IMR-90 (cell line): ENCODE measurements around the gene PPP1R27. TPM values are rescaled to one million over a fixed set of nuclear protein-coding genes. Genes with fewer than 3 reads are reported as not detected.

ENCODE experiments used
- ATAC-seq: fragments of 200-7000 bp; cut with Tn5 transposase; 2 replicates; pipeline ENCODE4 v1.9.1; 2020; ENCODE audit warnings: low read depth, mild to moderate bottlenecking, moderate library complexity
- BruUV-seq: library from RNA; stranded (reverse); fragments of 400-500 nt; replicated peaks from 2 replicates; lab custom pipeline; 2021; lab: Mats Ljungman, UMichigan
- CTCF ChIA-PET: fragments of 300-600 bp; formaldehyde crosslinking; extraction: SDS; loops from one replicate; lab custom pipeline; 2021; ENCODE audit warnings: antibody characterized with exemption; lab: Yijun Ruan, JAX
- POLR2A ChIA-PET: fragments of 300-600 bp; sonication (Branson Sonifier 250); formaldehyde crosslinking; loops from one replicate; lab custom pipeline; 2022; ENCODE audit warnings: antibody characterized with exemption; ENCODE audit not compliant: unreplicated experiment; lab: Charles Lee
- DNase-seq: peaks from one replicate; pipeline ENCODE4 v3.0.0; 2013
- H2AFZ ChIP-seq: replicated peaks from 2 replicates; pipeline ENCODE3; 2013; ENCODE audit warnings: low read length, mild to moderate bottlenecking; ENCODE audit not compliant: poor library complexity
- H2AK5ac ChIP-seq: 2 replicates; pipeline ENCODE4 v1.6.1; 2013; ENCODE audit warnings: low read depth, low read length, inconsistent platforms
- H2AK9ac ChIP-seq: replicated peaks from 2 replicates; pipeline ENCODE3; 2013; ENCODE audit warnings: mild to moderate bottlenecking, low read depth, low read length, moderate library complexity; ENCODE audit not compliant: poor library complexity
- H2BK120ac ChIP-seq: 2 replicates; pipeline ENCODE4 v1.6.1; 2013; ENCODE audit warnings: low read depth, low read length, inconsistent platforms
- H2BK15ac ChIP-seq: 3 replicates; pipeline ENCODE4 v1.6.1; 2013; ENCODE audit warnings: low read depth, low read length, inconsistent platforms
- H2BK20ac ChIP-seq: 2 replicates; pipeline ENCODE4 v1.6.1; 2013; ENCODE audit warnings: low read depth, mild to moderate bottlenecking, inconsistent platforms, low read length, moderate library complexity
- H2BK5ac ChIP-seq: 2 replicates; pipeline ENCODE4 v1.6.1; 2013; ENCODE audit warnings: mild to moderate bottlenecking, low read depth, low read length, inconsistent platforms; ENCODE audit not compliant: poor library complexity, severe bottlenecking
- H3K14ac ChIP-seq: replicated peaks from 2 replicates; pipeline ENCODE4 v1.6.1; 2013; ENCODE audit warnings: low read depth, low read length, inconsistent platforms
- H3K18ac ChIP-seq: 2 replicates; pipeline ENCODE4 v1.6.1; 2013; ENCODE audit warnings: low read depth, low read length, control low read depth
- H3K23ac ChIP-seq: 2 replicates; pipeline ENCODE4 v1.6.1; 2013; ENCODE audit warnings: low read depth, low read length, inconsistent platforms
- H3K27ac ChIP-seq: 2 replicates; pipeline ENCODE4 v1.5.1; 2013; ENCODE audit warnings: mild to moderate bottlenecking, control low read depth, low read length; ENCODE audit not compliant: insufficient read depth
- H3K27me3 ChIP-seq: 2 replicates; pipeline ENCODE4 v1.6.1; 2013; ENCODE audit warnings: low read length; ENCODE audit not compliant: control insufficient read depth, insufficient read depth
- H3K36me3 ChIP-seq: 2 replicates; pipeline ENCODE4 v1.6.1; 2013; ENCODE audit warnings: low read length, mixed read lengths; ENCODE audit not compliant: control insufficient read depth, insufficient read depth
- H3K4ac ChIP-seq: 2 replicates; pipeline ENCODE4 v1.6.1; 2013; ENCODE audit warnings: low read depth, low read length, inconsistent platforms
- H3K4me1 ChIP-seq: 2 replicates; pipeline ENCODE4 v1.6.1; 2013; ENCODE audit warnings: low read length, mixed read lengths; ENCODE audit not compliant: control insufficient read depth, insufficient read depth
- H3K4me2 ChIP-seq: 2 replicates; pipeline ENCODE4 v1.6.1; 2013; ENCODE audit warnings: low read depth, mild to moderate bottlenecking, control low read depth, low read length, moderate library complexity
- H3K4me3 ChIP-seq: 2 replicates; pipeline ENCODE4 v1.5.1; 2013; ENCODE audit warnings: low read depth, mild to moderate bottlenecking, control low read depth, low read length, moderate library complexity; ENCODE audit not compliant: insufficient read depth
- H3K56ac ChIP-seq: 2 replicates; pipeline ENCODE4 v1.6.1; 2013; ENCODE audit warnings: low read length, inconsistent platforms; ENCODE audit not compliant: insufficient read depth; ENCODE audit errors: extremely low read depth
- H3K79me1 ChIP-seq, 2 experiments: 2 replicates each; pipeline ENCODE4 v1.6.1; 2013; ENCODE audit warnings: low read length in 2 of 2, inconsistent platforms in 1 of 2, low read depth in 1 of 2
- H3K9ac ChIP-seq: 2 replicates; pipeline ENCODE4 v1.6.1; 2013; ENCODE audit warnings: low read depth, low read length, control low read depth
- H3K9me1 ChIP-seq: 2 replicates; pipeline ENCODE4 v1.6.1; 2013; ENCODE audit warnings: low read length, inconsistent platforms; ENCODE audit not compliant: insufficient read depth
- H3K9me3 ChIP-seq: 2 replicates; pipeline ENCODE4 v1.6.1; 2013; ENCODE audit warnings: low read length; ENCODE audit not compliant: control insufficient read depth, insufficient read depth
- H4K20me1 ChIP-seq: 2 replicates; pipeline ENCODE4 v1.6.1; 2013; ENCODE audit warnings: low read length, inconsistent platforms; ENCODE audit not compliant: insufficient read depth
- H4K5ac ChIP-seq: 2 replicates; pipeline ENCODE4 v1.6.1; 2013; ENCODE audit warnings: mild to moderate bottlenecking, low read depth, low read length, control low read depth
- H4K8ac ChIP-seq, 2 experiments: 2 replicates each; pipeline ENCODE4 v1.6.1; 2013; ENCODE audit warnings: low read depth in 2 of 2, low read length in 2 of 2, control low read depth in 1 of 2, inconsistent platforms in 1 of 2
- H4K91ac ChIP-seq: 2 replicates; pipeline ENCODE4 v1.6.1; 2013; ENCODE audit warnings: low read depth, low read length, inconsistent platforms; ENCODE audit not compliant: insufficient read depth
- CHD1 ChIP-seq: IDR thresholded peaks from 2 replicates; pipeline ENCODE4 v1.6.1; 2012; ENCODE audit warnings: low read depth, low read length, improper control_type of control experiment
- CTCF ChIP-seq: conservative IDR thresholded peaks from 2 replicates; pipeline ENCODE4 v1.5.1; 2012; ENCODE audit warnings: mild to moderate bottlenecking, low read depth, low read length, improper control_type of control experiment
- MAZ ChIP-seq: IDR thresholded peaks from 2 replicates; pipeline ENCODE4 v1.6.1; 2012; ENCODE audit warnings: low read depth, mild to moderate bottlenecking, low read length, improper control_type of control experiment, moderate library complexity, borderline replicate concordance
- RAD21 ChIP-seq: IDR thresholded peaks from 2 replicates; pipeline ENCODE4 v1.6.1; 2012; ENCODE audit warnings: low read length, improper control_type of control experiment
- SMC3 ChIP-seq: fragments of 150-350 bp; IDR thresholded peaks from 2 replicates; pipeline ENCODE4 v1.6.1; 2016; ENCODE audit warnings: low read depth, mild to moderate bottlenecking, antibody characterized with exemption, low read length, moderate library complexity
- WGBS, 2 experiments: methylation state at CpG; one replicate each; pipeline versions ENCODE4 v1.1.5 to v1.1.7; 2013; ENCODE audit warnings: missing lambda C conversion rate in 2 of 2; ENCODE audit not compliant: insufficient read length in 1 of 2; ENCODE audit errors: extremely low coverage in 2 of 2; 5-methylcytosine and 5-hydroxymethylcytosine counted together
- dilution Hi-C: fragments of 300-500 bp; cut with HindIII; formaldehyde crosslinking; loops from one replicate; pipeline ENCODE4 v1.14.3; 2018; ENCODE audit warnings: low sequenced_read_pairs; ENCODE audit not compliant: unreplicated experiment
- in situ Hi-C: fragments of 300-500 bp; cut with MboI; formaldehyde crosslinking; loops from 3 replicates; pipeline ENCODE4 v1.14.3; 2019; ENCODE audit warnings: low sequenced_read_pairs, inconsistent platforms, mixed read lengths
- intact Hi-C: fragments of 100-400 bp; cut with micrococcal nuclease; formaldehyde crosslinking; loops from 2 replicates; pipeline ENCODE4 v1.10.0; 2022
- polyA plus RNA-seq, 3 experiments: library from polyadenylated mRNA; depleted of rRNA; stranded (reverse); fragments of >200 nt; gene quantifications; 2 replicates each; pipeline ENCODE4 v1.2.3, GENCODE V29; 2012; ENCODE audit warnings: low replicate concordance in 1 of 3
- total RNA-seq: library from RNA; depleted of rRNA; stranded (reverse); fragments of >200 nt; gene quantifications from 2 replicates; pipeline ENCODE4 v1.2.3, GENCODE V29; 2012

Gene PPP1R27
- total and polyA plus RNA-seq, 2 of the 4 experiments (the other 2 are of a cell fraction) = 0.21 TPM; not detected in 1

GRCh38 chr17:81869221-81870130, 34.6 kb upstream of the PPP1R27 start:
- Histone ChIP-seq H3K9ac (peak overlapping the region; percentile 87), H3K4me2 (peak overlapping the region; percentile 93), H2AFZ (peak overlapping the region; percentile 71), H3K79me1 (peaks cover 5 to 72% of the 10 kb centered on the region in 2 experiments; a peak in 3 of 4 replicates), H3K9me1 (peaks cover 8% of the 10 kb centered on the region; the same call in 1 of the 2 replicates), H3K36me3 (peaks cover 34% of the 10 kb centered on the region), H4K20me1 (peaks cover 49% of the 10 kb centered on the region), H4K5ac (no peak overlapping the region), H3K4ac (peak overlapping the region; percentile 94), H2AK5ac (peak overlapping the region; percentile 96), H3K23ac (peak overlapping the region; percentile 94; the same call in 1 of the 2 replicates), H4K8ac (peak overlapping the region; percentile 26 to 51; a peak in 3 of 4 replicates), H2BK5ac (peak overlapping the region; percentile 99), H2BK15ac (peak overlapping the region; percentile 8; the same call in 1 of the 3 replicates), H3K56ac (no peak overlapping the region; the same call in 1 of the 2 replicates), H2AK9ac (peak overlapping the region; percentile 99), H3K9me3 (no peaks in the 10 kb centered on the region), H3K4me1 (peaks cover 35% of the 10 kb centered on the region), H3K14ac (peak overlapping the region; percentile 83), H3K27me3 (no peaks in the 10 kb centered on the region), H4K91ac (peak overlapping the region; percentile 54), H3K27ac (peak overlapping the region; percentile 96), H3K4me3 (peak overlapping the region; percentile 87), H3K18ac (no peak overlapping the region), H2BK120ac (peak overlapping the region; percentile 14; the same call in 1 of the 2 replicates), H2BK20ac (no peak overlapping the region; the same call in 1 of the 2 replicates)
- ChIA-PET CTCF (interaction anchor here (0.6 to 0.7 kb wide), 2 partner anchors 15 to 23 kb away, joined by 3 to 4 read pairs; no protein-coding TSS in a partner anchor), POLR2A (no interaction called here)
- in situ Hi-C loops = no loop called here
- DNase-seq (no peak), ATAC-seq (peak; percentile 8; the same call in 1 of the 2 replicates)
- BruUV-seq = no TSS peak
- WGBS, 2 experiments = 54% methylated on average over 20 of the region's 52 CpGs; no CpG with 5 or more reads in 1 of the 2 experiments
- dilution Hi-C loops = no loop called here
- intact Hi-C loops = no loop called here
- no peak for TF ChIP-seq CHD1
- peak; percentile 59 for TF ChIP-seq CTCF
- peak; percentile 46; the same call in 1 of the 2 replicates for TF ChIP-seq MAZ
- TF ChIP-seq RAD21 = no peak; the same call in 1 of the 2 replicates
- peak; percentile 42 for TF ChIP-seq SMC3
